ENCODE results near the gene CMYA5. TPM values are rescaled to one million over a fixed set of nuclear protein-coding genes. Genes with fewer than 3 reads are reported as not detected.
"Not testable (repeated sequence)": the region's sequence is repeated elsewhere in the genome, so short reads cannot be mapped to it uniquely, and the experiment has no call there.

CMYA5 gene
- total RNA-seq, 1 donor from 2014 or later, result 0.11 TPM

DNA sequence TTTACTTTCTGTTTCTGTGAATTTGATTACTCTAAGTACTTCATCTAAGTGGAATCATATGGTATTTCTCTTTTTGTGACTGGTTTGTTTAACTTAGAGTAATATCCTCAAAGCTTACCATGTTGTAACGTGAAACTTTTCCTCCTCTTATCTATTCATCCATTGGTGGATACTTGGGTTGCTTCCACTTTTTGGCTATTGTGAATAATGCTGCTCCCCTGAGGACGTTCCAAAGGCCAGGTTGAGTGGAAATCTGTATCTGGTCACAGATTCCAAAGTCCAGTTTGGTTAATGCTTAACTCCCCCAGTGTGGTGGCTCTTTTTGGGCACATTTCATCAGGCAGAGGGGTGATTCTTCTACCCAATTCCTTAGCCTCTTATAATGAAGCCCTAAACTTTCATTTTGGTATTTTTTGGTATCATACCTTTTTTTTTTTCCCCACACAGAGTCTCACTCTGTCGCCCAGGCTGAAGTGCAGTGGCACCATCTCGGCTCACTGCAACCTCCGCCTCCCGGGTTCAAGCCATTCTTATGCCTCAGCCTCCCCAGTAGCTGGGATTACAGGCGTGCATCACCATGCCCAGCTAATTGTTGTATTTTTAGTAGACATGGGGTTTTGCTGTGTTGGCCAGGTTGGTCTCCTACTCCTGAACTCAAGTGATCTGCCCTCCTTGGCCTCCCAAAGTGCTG, 65.4 kb downstream of the CMYA5 start:
- TF ChIP-seq, protein P1, sequence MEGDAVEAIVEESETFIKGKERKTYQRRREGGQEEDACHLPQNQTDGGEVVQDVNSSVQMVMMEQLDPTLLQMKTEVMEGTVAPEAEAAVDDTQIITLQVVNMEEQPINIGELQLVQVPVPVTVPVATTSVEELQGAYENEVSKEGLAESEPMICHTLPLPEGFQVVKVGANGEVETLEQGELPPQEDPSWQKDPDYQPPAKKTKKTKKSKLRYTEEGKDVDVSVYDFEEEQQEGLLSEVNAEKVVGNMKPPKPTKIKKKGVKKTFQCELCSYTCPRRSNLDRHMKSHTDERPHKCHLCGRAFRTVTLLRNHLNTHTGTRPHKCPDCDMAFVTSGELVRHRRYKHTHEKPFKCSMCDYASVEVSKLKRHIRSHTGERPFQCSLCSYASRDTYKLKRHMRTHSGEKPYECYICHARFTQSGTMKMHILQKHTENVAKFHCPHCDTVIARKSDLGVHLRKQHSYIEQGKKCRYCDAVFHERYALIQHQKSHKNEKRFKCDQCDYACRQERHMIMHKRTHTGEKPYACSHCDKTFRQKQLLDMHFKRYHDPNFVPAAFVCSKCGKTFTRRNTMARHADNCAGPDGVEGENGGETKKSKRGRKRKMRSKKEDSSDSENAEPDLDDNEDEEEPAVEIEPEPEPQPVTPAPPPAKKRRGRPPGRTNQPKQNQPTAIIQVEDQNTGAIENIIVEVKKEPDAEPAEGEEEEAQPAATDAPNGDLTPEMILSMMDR (IDR thresholded peaks at IDR 0.05), result no peak
- ChIA-PET POLR2A (no interaction called here), CTCF (no interaction called here)
- DNase-seq (no peak), ATAC-seq (ENCODE audit: low read depth) (no peak)
- Mint-ChIP-seq H3K4me1 (no peaks in the 10 kb centered on the region), H3K36me3 (ENCODE audit: low read depth) (no peaks in the 10 kb centered on the region), H3K9me3 (no peaks in the 10 kb centered on the region), H3K27ac (no peak overlapping the region), H3K27me3 (peaks cover 10% of the 10 kb centered on the region), H3K4me3 (no peak overlapping the region)
- intact Hi-C loops (cut with micrococcal nuclease), result no loop called here

DNA sequence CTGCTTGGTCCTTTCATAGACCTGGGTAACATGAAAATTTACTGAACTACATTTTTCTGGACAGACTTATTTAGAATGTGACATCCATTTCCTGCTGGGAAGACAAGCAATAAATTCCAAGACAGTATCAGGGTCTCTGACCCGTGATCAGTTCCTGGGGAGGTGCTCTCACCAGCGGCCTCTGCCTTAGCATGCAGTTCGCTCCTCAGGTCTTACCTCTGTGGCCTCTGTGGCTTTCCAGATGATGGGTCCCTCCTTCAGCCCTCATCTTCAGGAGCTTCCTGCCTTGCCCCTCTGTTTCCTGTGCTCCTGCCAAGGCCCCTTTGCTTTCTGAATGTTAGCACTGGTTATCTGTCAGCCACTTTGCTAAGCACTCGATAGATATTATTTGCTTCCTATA, 66.4 kb downstream of the CMYA5 start:
- TF ChIP-seq, protein P1 (IDR thresholded peaks at IDR 0.05), result no peak
- ChIA-PET CTCF (no interaction called here), POLR2A (no interaction called here)
- Mint-ChIP-seq H3K9me3 (no peaks in the 10 kb centered on the region), H3K27ac (no peak overlapping the region), H3K4me3 (no peak overlapping the region), H3K4me1 (no peaks in the 10 kb centered on the region), H3K27me3 (peaks cover 4% of the 10 kb centered on the region), H3K36me3 (ENCODE audit: low read depth) (no peaks in the 10 kb centered on the region)
- ATAC-seq (ENCODE audit: low read depth) (no peak), DNase-seq (no peak)
- intact Hi-C loops (cut with micrococcal nuclease), result no loop called here

DNA sequence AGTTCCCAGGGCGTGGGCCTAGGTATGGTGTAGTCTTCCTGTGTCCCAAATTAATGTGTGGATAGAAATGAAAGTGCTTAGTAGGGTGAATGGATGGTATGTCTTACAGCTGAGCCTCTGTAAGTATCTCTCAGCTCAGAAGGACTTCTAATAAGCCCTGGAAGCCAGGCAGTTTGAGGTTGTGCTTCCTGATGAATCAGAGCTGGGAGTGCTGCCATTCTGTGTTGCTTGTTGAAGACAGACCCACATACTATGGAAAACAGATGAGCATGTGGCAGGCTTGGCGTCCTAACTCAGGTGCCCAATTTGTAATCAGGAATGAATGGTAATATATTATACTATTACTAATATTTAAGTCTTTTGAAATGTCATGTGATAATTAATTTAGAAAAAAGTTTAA, 69.8 kb downstream of the CMYA5 start:
- no peak overlapping the region for H3K27ac Mint-ChIP-seq
- no peak overlapping the region for H3K4me3 Mint-ChIP-seq
- CTCF ChIA-PET, result no interaction called here
- H3K27me3 Mint-ChIP-seq, result no peaks in the 10 kb centered on the region
- no peaks in the 10 kb centered on the region for H3K36me3 Mint-ChIP-seq (ENCODE audit: low read depth)
- no peaks in the 10 kb centered on the region for H3K9me3 Mint-ChIP-seq
- H3K4me1 Mint-ChIP-seq, result no peaks in the 10 kb centered on the region
- intact Hi-C loops (cut with micrococcal nuclease), result no loop called here
- TF ChIP-seq, protein P1 (IDR thresholded peaks at IDR 0.05), result no peak
- POLR2A ChIA-PET, result no interaction called here
- ATAC-seq (ENCODE audit: low read depth) (no peak), DNase-seq (no peak)

DNA sequence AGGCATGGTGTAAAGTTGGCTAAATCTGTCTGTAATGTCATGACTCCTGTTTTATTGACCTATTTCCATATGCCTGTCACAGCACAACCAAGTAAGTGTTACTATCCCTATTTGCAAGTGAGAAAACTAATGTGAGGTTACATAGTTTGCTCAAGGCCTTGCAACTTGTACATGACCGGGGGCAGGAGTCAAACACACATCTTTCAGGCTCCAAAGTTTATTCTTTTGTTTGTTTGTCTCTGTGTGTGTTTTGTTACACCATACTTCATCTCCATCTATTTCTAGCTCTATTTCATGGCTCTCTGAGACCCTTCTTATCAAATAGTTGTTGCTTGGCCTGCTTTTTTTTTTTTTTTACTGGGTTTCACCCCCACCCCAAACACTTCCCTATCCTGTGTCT, 70.2 kb downstream of the CMYA5 start:
- Mint-ChIP-seq H3K9me3 (no peaks in the 10 kb centered on the region), H3K27ac (no peak overlapping the region), H3K27me3 (no peaks in the 10 kb centered on the region), H3K4me3 (no peak overlapping the region), H3K36me3 (ENCODE audit: low read depth) (no peaks in the 10 kb centered on the region), H3K4me1 (no peaks in the 10 kb centered on the region)
- ChIA-PET CTCF (no interaction called here), POLR2A (no interaction called here)
- intact Hi-C loops (cut with micrococcal nuclease), result no loop called here
- TF ChIP-seq, protein P1 (IDR thresholded peaks at IDR 0.05), result no peak
- DNase-seq (no peak), ATAC-seq (ENCODE audit: low read depth) (no peak)

DNA sequence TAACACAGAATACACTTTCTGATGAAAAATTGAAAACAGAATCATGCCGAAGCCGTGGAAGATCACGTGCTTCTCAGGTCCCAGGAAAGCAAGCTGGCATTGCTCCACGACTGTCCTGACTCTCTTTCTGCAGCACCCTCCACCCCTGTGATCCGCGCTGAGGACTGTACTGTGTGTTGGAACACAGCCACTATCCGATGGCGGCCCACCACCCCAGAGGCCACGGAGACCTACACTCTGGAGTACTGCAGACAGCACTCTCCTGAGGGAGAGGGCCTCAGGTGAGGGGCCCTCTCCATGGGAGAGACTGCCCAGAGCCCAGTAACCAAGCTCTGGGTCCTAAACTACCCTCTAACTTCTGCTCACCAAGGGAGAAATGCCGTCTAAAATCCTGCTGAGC, 73.3 kb downstream of the CMYA5 start:
- H3K9me3 Mint-ChIP-seq, result no peaks in the 10 kb centered on the region
- ATAC-seq (ENCODE audit: low read depth), result no peak

DNA sequence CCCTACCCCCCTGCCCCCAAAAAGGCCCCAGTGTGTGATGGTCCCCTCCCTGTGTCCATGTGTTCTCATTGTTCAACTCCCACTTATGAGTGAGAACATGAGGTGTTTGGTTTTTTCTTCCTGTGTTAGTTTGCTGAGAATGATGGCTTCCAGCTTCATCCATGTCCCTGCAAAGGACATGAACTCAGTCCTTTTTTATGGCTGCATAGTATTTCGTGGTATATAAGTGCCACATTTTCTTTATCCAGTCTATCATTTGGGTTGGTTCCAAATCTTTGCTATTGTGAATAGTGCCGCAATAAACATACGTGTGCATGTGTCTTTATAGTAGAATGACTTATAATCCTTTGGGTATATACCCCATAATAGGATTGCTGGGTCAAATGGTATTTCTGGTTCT, 74.5 kb downstream of the CMYA5 start:
- H3K4me1 Mint-ChIP-seq; CTCF ChIA-PET; H3K27ac Mint-ChIP-seq; H3K27me3 Mint-ChIP-seq; POLR2A ChIA-PET; ATAC-seq (ENCODE audit: low read depth); DNase-seq; H3K9me3 Mint-ChIP-seq; H3K4me3 Mint-ChIP-seq; H3K36me3 Mint-ChIP-seq (ENCODE audit: low read depth); intact Hi-C loops (cut with micrococcal nuclease): not testable (repeated sequence)

More for the DNA sequence above, 73.3 kb downstream of the CMYA5 start:
- TF ChIP-seq, protein P1 (IDR thresholded peaks at IDR 0.05), result no peak
- no peaks in the 10 kb centered on the region for H3K36me3 Mint-ChIP-seq (ENCODE audit: low read depth)
- H3K27me3 Mint-ChIP-seq, result no peaks in the 10 kb centered on the region
- ChIA-PET CTCF (no interaction called here), POLR2A (no interaction called here)
- no peak overlapping the region for H3K27ac Mint-ChIP-seq
- H3K4me1 Mint-ChIP-seq, result no peaks in the 10 kb centered on the region
- H3K4me3 Mint-ChIP-seq, result no peak overlapping the region
- DNase-seq, result no peak
- intact Hi-C loops (cut with micrococcal nuclease), result no loop called here

Data from activated B cell treated with CpG ODN at 0.5 μM for 24 hours (primary cell).